A549 treated with CORT108297 at 1 μM for 4 hours (cell line): ENCODE data around the gene PPP1R10. TPM values are rescaled to one million over a fixed set of nuclear protein-coding genes. Genes with fewer than 3 reads are reported as not detected.

Experiments
- total RNA-seq: library from RNA; stranded (reverse); fragments of 200-300 nt; extraction: Qiagen RNA extraction; gene quantifications from 5 replicates; pipeline ENCODE4 v1.2.3, GENCODE V29; 2022

Gene PPP1R10
- 26.3 to 47.1 TPM (median 29.0 TPM) in 5 replicates for total RNA-seq

GRCh38 chr6:30616811-30617564 lies at the start of gene PPP1R10:
PPP1R10 (minus strand) TSS chr6:30617243; CDS start chr6:30609944, 7,299 bp downstream.

GRCh38 chr6:30646450-30647241 lies 29.6 kb upstream of the PPP1R10 start, which contains the start of gene C6orf136:
C6orf136 (plus strand) TSS chr6:30647133; CDS start chr6:30647232, 99 bp downstream.

GRCh38 chr6:30626484-30627366 lies 9.7 kb upstream of the PPP1R10 start, which contains the start of gene ATAT1:
ATAT1 (plus strand) TSS chr6:30626874.

GRCh38 chr6:30617565-30618269 lies 674 bp upstream of the PPP1R10 start, which contains the start of gene MRPS18B:
MRPS18B (plus strand) TSS chr6:30617840; CDS start chr6:30617866, 26 bp downstream.

DNA sequence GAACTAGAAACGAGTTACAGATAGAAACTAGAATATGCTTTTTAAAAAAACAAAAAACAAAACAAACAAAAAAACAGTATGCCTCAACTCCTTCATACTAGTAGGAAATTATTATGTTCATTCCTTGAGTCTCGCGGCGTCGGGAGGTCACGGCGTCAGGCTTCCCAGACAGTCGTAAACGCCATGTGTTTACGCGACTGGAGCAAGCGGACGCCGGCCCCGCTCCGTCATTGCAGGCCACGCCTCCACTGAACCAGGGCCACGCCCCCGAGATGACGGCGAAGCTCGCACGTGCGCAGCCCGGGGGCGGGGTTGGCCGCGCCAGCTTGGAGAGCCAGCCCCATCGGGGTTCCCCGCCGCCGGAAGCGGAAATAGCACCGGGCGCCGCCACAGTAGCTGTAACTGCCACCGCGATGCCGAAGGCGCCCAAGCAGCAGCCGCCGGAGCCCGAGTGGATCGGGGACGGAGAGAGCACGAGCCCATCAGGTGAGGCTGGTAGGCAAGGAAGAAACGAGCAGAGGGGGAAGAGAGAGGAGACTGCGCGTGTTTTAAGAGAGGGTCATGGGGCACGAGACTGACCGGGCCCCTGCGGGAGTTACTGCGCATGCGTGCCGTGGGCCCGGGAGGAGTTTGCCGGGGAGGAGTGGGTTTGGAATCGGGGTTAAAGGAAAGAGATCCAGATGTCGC lies 45.8 kb downstream of the PPP1R10 start, which contains the start of gene ABCF1:
TSS of gene ABCF1 (plus strand) at position 368 of the 687 bp plus-strand sequence. CDS start at position 414, 46 bp downstream.

GRCh38 chr6:30556906-30557682 lies 59.9 kb downstream of the PPP1R10 start, which contains the start of gene PRR3:
PRR3 (plus strand) TSS chr6:30557295; CDS start chr6:30557345, 50 bp downstream.

DNA sequence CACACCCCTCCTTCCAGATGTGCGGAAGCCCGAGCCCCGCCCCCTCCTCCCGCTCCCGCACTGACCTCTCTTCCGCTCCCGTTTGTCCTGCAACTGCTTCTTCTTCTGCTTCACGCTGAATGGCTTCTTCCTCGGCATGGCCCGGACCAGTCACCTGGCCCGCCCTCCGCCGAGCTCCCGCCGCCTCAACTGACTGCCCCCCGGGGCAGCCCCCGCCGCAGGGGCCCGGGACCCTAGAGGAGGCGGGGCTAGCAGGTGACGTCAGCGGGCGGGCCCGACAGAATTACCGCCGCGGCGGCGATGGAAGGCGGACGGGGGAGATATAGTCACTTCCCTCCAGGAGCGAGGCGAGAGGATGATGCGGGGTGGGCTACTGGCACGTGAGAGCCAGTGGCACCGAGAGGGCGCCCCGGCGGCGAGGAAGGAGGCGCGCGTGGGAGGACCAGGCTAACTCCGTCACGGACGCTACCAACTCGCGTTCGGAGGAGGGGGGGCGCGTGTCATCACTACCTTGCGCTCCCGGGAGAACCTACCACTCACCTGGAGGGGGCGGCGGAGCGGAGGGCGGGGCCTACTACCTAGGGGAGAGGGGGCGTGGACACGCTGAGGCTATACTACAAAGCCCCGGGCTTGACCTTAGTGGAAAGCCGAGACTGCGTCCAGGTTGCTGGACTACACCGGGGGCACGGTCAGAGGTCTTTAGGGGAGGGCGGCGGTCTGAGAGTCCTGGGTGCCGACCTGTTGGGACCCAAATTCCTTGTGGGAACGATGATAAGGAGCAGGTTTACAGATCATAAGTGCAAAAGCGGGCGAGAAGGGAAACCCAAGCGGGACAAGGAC lies 60.8 kb downstream of the PPP1R10 start, which contains the start of gene GNL1:
TSS of gene GNL1 (minus strand) at position 424 of the 840 bp plus-strand sequence. CDS start at position 138, 286 bp downstream.

Other genes with a start within 250 kb of the PPP1R10 start
- gene HLA-E, start 127.7 kb downstream of the PPP1R10 start, total RNA-seq, result 60.3 to 71.4 TPM (median 61.8 TPM) in 5 replicates
- 28.4 to 36.7 TPM (median 33.9 TPM) in 5 replicates for gene GNL1, start 60.8 kb downstream of the PPP1R10 start, total RNA-seq
- 14.5 to 17.3 TPM (median 16.5 TPM) in 5 replicates for gene PRR3, start 59.9 kb downstream of the PPP1R10 start, total RNA-seq
- 50.4 to 58.2 TPM (median 52.3 TPM) in 5 replicates for gene ABCF1, start 45.8 kb downstream of the PPP1R10 start, total RNA-seq
- 71.4 to 116 TPM (median 73.6 TPM) in 5 replicates for gene MRPS18B, start 597 bp upstream of the PPP1R10 start, total RNA-seq
- gene ATAT1, start 9.6 kb upstream of the PPP1R10 start, total RNA-seq, result 4.5 to 5.9 TPM (median 5.6 TPM) in 5 replicates
- 10.2 to 14.6 TPM (median 13.1 TPM) in 5 replicates for gene C6orf136, start 29.9 kb upstream of the PPP1R10 start, total RNA-seq
- 26.3 to 30.5 TPM (median 28.5 TPM) in 5 replicates for gene DHX16, start 55.8 kb upstream of the PPP1R10 start, total RNA-seq
- 39.8 to 48.8 TPM (median 45.5 TPM) in 5 replicates for gene PPP1R18, start 69.4 kb upstream of the PPP1R10 start, total RNA-seq
- 20.0 to 29.7 TPM (median 29.0 TPM) in 5 replicates for gene NRM, start 73.7 kb upstream of the PPP1R10 start, total RNA-seq
- gene MDC1, start 100.0 kb upstream of the PPP1R10 start, total RNA-seq, result 16.6 to 24.7 TPM (median 18.4 TPM) in 5 replicates
- 792 to 978 TPM (median 919 TPM) in 5 replicates for gene TUBB, start 103.1 kb upstream of the PPP1R10 start, total RNA-seq
- 81.9 to 102 TPM (median 96.8 TPM) in 5 replicates for gene FLOT1, start 125.4 kb upstream of the PPP1R10 start, total RNA-seq
- gene IER3, start 127.3 kb upstream of the PPP1R10 start, total RNA-seq, result 97.9 to 167 TPM (median 130 TPM) in 5 replicates